ENCODE results near the gene ACVR1B. TPM values are rescaled to one million over a fixed set of nuclear protein-coding genes. Genes with fewer than 3 reads are reported as not detected.

The ACVR1B gene
- total RNA-seq, 1 donor from 2014 or later, result 8.5 TPM

GRCh38 chr12:51972849-51973273 is 21.4 kb downstream of the ACVR1B start:
- no peaks in the 10 kb centered on the region for H3K27me3 ChIP-seq (ENCODE audit: low read depth)
- peaks cover 27% of the 10 kb centered on the region for H3K36me3 ChIP-seq
- H3K27ac ChIP-seq (replicated peaks), result no peak overlapping the region
- H3K4me1 ChIP-seq, result peaks cover 55% of the 10 kb centered on the region
- DNase-seq, result peak; percentile 46
- H3K4me3 ChIP-seq, result no peak overlapping the region
- intact Hi-C loops (cut with micrococcal nuclease), result no loop called here
- TF ChIP-seq CTCF (IDR thresholded peaks at IDR 0.05; ENCODE audit: borderline replicate concordance), result no peak
- no peaks in the 10 kb centered on the region for H3K9me3 ChIP-seq (replicated peaks)

GRCh38 chr12:51973560-51973959 is 22.1 kb downstream of the ACVR1B start:
- no peak overlapping the region for H3K27ac ChIP-seq (replicated peaks)
- H3K4me3 ChIP-seq, result no peak overlapping the region
- peaks cover 33% of the 10 kb centered on the region for H3K36me3 ChIP-seq
- DNase-seq, result no peak
- H3K27me3 ChIP-seq (ENCODE audit: low read depth), result no peaks in the 10 kb centered on the region
- no peak for TF ChIP-seq CTCF (IDR thresholded peaks at IDR 0.05; ENCODE audit: borderline replicate concordance)
- intact Hi-C loops (cut with micrococcal nuclease), result no loop called here
- peaks cover 55% of the 10 kb centered on the region for H3K4me1 ChIP-seq
- no peaks in the 10 kb centered on the region for H3K9me3 ChIP-seq (replicated peaks)

GRCh38 chr12:51974646-51975045 is 23.1 kb downstream of the ACVR1B start:
- TF ChIP-seq CTCF (IDR thresholded peaks at IDR 0.05; ENCODE audit: borderline replicate concordance), result no peak
- DNase-seq, result no peak
- Histone ChIP-seq H3K4me1 (peaks cover 53% of the 10 kb centered on the region), H3K4me3 (no peak overlapping the region), H3K27me3 (ENCODE audit: low read depth) (no peaks in the 10 kb centered on the region), H3K27ac (replicated peaks) (no peak overlapping the region), H3K9me3 (replicated peaks) (no peaks in the 10 kb centered on the region), H3K36me3 (peaks cover 33% of the 10 kb centered on the region)
- intact Hi-C loops (cut with micrococcal nuclease), result no loop called here

GRCh38 chr12:51975196-51975595 is 23.7 kb downstream of the ACVR1B start:
- no peak for DNase-seq
- Histone ChIP-seq H3K27ac (replicated peaks) (no peak overlapping the region), H3K36me3 (peaks cover 33% of the 10 kb centered on the region), H3K9me3 (replicated peaks) (no peaks in the 10 kb centered on the region), H3K4me3 (no peak overlapping the region), H3K4me1 (peaks cover 47% of the 10 kb centered on the region), H3K27me3 (ENCODE audit: low read depth) (no peaks in the 10 kb centered on the region)
- intact Hi-C loops (cut with micrococcal nuclease), result no loop called here
- TF ChIP-seq CTCF (IDR thresholded peaks at IDR 0.05; ENCODE audit: borderline replicate concordance), result no peak

GRCh38 chr12:51976376-51977160 is 25.1 kb downstream of the ACVR1B start:
- no peak for TF ChIP-seq CTCF (IDR thresholded peaks at IDR 0.05; ENCODE audit: borderline replicate concordance)

More at GRCh38 chr12:51976376-51977160, 25.1 kb downstream of the ACVR1B start:
- Histone ChIP-seq H3K36me3 (peaks cover 42% of the 10 kb centered on the region), H3K27ac (replicated peaks) (no peak overlapping the region), H3K9me3 (replicated peaks) (no peaks in the 10 kb centered on the region), H3K4me1 (peaks cover 45% of the 10 kb centered on the region), H3K4me3 (no peak overlapping the region), H3K27me3 (ENCODE audit: low read depth) (no peaks in the 10 kb centered on the region)
- intact Hi-C loops (cut with micrococcal nuclease), result no loop called here
- no peak for DNase-seq

Data from left ventricle myocardium inferior (tissue), 1 donor.